Colonic mucosa (tissue), 4 donors: ENCODE data around the gene NKIRAS1. TPM values are rescaled to one million over a fixed set of nuclear protein-coding genes. Genes with fewer than 3 reads are reported as not detected.

ENCODE experiments used
- DNase-seq: peaks from one replicate; pipeline ENCODE4 v3.0.0-alpha.2; 2020
- H3K27ac ChIP-seq: fragments of 200-600 bp; one replicate; pipeline ENCODE4 v1.8.0; 2021
- H3K27me3 ChIP-seq: fragments of 200-600 bp; one replicate; pipeline ENCODE4 v1.8.0; 2021
- H3K36me3 ChIP-seq: fragments of 200-600 bp; one replicate; pipeline ENCODE4 v1.8.0; 2021
- H3K4me1 ChIP-seq: fragments of 200-600 bp; one replicate; pipeline ENCODE4 v1.8.0; 2021; ENCODE audit warnings: mild to moderate bottlenecking
- H3K4me3 ChIP-seq: fragments of 200-600 bp; one replicate; pipeline ENCODE4 v1.8.0; 2021
- H3K9ac ChIP-seq, 2 donors: one replicate each; pipeline ENCODE4 v1.7.0; 2013; ENCODE audit warnings: control low read depth in 2 of 2, low read depth in 2 of 2, low read length in 2 of 2
- H3K9me3 ChIP-seq: fragments of 200-600 bp; one replicate; pipeline ENCODE4 v1.8.0; 2021
- intact Hi-C: fragments of 100-400 bp; cut with DNase I; formaldehyde crosslinking; loops from one replicate; pipeline ENCODE4 v1.14.1; 2022
- total RNA-seq, 2 donors: library from RNA; stranded (reverse); fragmentation: NEBNext Ultra II Directional in 1 of 2; extraction: Animal tissue kit (Norgen Biotek cat#: 25700) in 1 of 2; gene quantifications; one replicate each; pipeline ENCODE4 v1.2.1, GENCODE V29; 2021
- TF ChIP-seq, protein P1 (sequence below): fragments of 200-600 bp; IDR thresholded peaks from one replicate; pipeline ENCODE4 v1.8.0; 2022; ENCODE audit warnings: antibody characterized with exemption, mild to moderate bottlenecking
- donor health status: healthy.
- donor health status: DM: no; HTN: no; CAD: no.
- donor health status: DM: no; HTN: no; CAD: no.

NKIRAS1 gene
- total RNA-seq, 2 donors from 2014 or later: 2.6 to 5.4 TPM

DNA sequence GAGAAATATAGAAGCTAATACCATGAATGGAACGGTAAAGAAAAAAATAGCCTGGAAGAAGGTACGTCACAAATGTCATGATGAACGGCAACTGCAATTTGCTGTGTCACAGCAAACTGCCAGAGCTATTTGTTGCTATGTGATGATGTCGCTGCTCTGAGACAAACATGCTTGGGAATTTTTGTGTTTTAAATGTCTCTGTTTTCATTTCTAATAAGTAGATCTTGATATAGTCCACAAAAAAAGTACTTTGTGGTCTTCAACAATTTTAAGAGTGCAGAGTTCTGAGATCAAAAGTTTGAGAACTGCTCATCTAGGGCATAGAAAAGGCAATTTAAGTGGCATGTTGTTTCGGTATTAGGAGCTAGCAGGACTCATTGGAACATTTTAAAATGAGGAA lies 24.0 kb upstream of the NKIRAS1 start:
- Histone ChIP-seq H3K4me3 (no peak overlapping the region), H3K4me1 (no peaks in the 10 kb centered on the region), H3K36me3 (no peaks in the 10 kb centered on the region), H3K9ac (no peak overlapping the region), H3K9me3 (no peaks in the 10 kb centered on the region), H3K27me3 (no peaks in the 10 kb centered on the region), H3K27ac (no peak overlapping the region)
- DNase-seq: no peak
- intact Hi-C loops: no loop called here
- TF ChIP-seq, protein P1, sequence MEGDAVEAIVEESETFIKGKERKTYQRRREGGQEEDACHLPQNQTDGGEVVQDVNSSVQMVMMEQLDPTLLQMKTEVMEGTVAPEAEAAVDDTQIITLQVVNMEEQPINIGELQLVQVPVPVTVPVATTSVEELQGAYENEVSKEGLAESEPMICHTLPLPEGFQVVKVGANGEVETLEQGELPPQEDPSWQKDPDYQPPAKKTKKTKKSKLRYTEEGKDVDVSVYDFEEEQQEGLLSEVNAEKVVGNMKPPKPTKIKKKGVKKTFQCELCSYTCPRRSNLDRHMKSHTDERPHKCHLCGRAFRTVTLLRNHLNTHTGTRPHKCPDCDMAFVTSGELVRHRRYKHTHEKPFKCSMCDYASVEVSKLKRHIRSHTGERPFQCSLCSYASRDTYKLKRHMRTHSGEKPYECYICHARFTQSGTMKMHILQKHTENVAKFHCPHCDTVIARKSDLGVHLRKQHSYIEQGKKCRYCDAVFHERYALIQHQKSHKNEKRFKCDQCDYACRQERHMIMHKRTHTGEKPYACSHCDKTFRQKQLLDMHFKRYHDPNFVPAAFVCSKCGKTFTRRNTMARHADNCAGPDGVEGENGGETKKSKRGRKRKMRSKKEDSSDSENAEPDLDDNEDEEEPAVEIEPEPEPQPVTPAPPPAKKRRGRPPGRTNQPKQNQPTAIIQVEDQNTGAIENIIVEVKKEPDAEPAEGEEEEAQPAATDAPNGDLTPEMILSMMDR: no peak

DNA sequence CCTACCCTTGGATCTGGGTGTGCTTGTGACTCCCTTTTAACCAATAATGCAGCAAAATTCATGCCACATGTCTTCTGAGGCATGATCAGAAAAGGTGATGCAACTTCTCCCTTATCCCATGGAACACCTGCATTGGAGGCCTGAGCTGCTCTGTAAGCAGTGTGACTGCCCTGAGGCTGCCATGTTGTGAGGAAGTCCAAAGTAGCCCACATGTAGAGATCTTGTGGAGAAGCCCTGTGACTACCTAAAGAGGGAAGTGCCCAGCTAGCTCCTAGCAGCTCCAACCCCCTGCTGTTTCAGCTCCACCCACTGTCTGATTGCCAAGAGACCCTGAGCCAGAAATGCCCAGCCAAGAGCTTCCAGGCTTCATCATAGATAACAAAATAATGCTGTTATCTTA lies 21.9 kb upstream of the NKIRAS1 start:
- no peaks in the 10 kb centered on the region for H3K36me3 ChIP-seq
- no peaks in the 10 kb centered on the region for H3K27me3 ChIP-seq
- H3K27ac ChIP-seq: no peak overlapping the region
- intact Hi-C loops: no loop called here
- TF ChIP-seq, protein P1: no peak
- H3K4me3 ChIP-seq: no peak overlapping the region
- no peaks in the 10 kb centered on the region for H3K4me1 ChIP-seq
- no peak overlapping the region for H3K9ac ChIP-seq
- no peak for DNase-seq
- no peaks in the 10 kb centered on the region for H3K9me3 ChIP-seq

DNA sequence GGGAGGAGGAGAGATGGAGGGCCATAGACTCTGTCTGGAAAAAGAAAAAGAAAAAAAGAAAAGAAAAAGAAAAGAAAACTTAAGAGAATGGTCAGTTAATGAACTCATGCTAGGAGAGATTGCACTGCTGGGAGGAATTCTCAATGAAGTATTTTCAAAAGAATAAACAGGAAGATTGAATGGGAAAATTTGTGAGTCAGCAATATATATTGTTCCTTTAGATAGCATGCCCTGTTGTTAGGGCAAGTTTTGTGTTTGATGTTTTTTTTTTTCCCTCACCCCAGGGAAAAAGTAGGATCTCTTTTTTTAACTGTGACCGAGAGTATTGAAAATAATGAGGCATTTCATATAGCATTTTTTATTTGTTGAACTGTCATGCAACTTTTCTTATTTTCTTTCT lies 20.5 kb upstream of the NKIRAS1 start:
- Histone ChIP-seq H3K4me3 (no peak overlapping the region), H3K27ac (no peak overlapping the region), H3K9ac (no peak overlapping the region), H3K27me3 (no peaks in the 10 kb centered on the region), H3K9me3 (no peaks in the 10 kb centered on the region), H3K4me1 (no peaks in the 10 kb centered on the region), H3K36me3 (no peaks in the 10 kb centered on the region)
- TF ChIP-seq, protein P1: no peak
- DNase-seq: no peak
- intact Hi-C loops: no loop called here

DNA sequence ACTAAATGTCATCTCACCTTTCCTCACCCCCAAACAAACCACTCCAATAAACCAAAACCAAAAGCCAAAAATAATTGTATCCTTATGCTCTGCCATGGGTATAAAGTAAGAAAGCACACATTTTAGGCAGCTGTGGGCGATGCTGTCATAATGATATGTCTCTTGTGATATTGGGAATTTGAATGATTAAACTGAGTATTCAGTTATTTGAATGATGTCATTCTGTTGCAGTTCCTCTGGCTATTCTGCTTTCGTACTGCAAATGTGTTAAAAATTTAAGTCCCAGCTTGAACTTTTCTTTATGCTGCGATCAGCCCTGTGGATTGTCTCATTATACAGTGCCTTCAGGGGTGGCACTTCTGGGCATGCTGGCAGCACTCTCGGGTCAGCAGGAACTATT lies 17.5 kb upstream of the NKIRAS1 start:
- TF ChIP-seq, protein P1: no peak
- no peak for DNase-seq
- Histone ChIP-seq H3K36me3 (no peaks in the 10 kb centered on the region), H3K9ac (no peak overlapping the region), H3K27ac (no peak overlapping the region), H3K27me3 (no peaks in the 10 kb centered on the region), H3K4me3 (no peak overlapping the region), H3K4me1 (no peaks in the 10 kb centered on the region), H3K9me3 (no peaks in the 10 kb centered on the region)
- intact Hi-C loops: no loop called here

DNA sequence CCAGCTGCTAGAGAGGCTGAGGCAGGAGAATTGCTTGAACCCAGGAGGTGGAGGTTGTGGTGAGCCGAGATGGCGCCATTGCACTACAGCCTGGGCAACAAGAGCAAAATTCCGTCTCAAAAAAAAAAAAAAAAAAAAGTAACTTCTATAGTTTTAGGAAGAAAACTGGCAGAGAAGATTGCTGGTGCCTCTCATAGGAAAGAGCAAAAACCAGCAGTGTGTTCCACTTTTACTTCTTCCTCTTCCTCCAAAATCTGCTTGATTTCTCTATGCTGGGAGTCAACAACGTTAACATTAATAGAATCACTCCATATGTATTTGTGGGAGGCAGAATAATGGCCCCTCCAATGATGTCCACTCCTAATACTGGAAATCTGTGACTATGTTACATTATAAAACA lies 15.8 kb upstream of the NKIRAS1 start:
- intact Hi-C loops: no loop called here
- no peak overlapping the region for H3K9ac ChIP-seq

More for the DNA sequence above, 15.8 kb upstream of the NKIRAS1 start:
- Histone ChIP-seq H3K4me3 (no peak overlapping the region), H3K36me3 (no peaks in the 10 kb centered on the region), H3K27ac (no peak overlapping the region), H3K9me3 (no peaks in the 10 kb centered on the region), H3K4me1 (no peaks in the 10 kb centered on the region), H3K27me3 (no peaks in the 10 kb centered on the region)
- DNase-seq: no peak
- TF ChIP-seq, protein P1: no peak
